Left renal pelvis (tissue), 4 donors: ENCODE results near the gene CNTRL. TPM values are rescaled to one million over a fixed set of nuclear protein-coding genes. Genes with fewer than 3 reads are reported as not detected.
"Not testable (repeated sequence)": the region's sequence is repeated elsewhere in the genome, so short reads cannot be mapped to it uniquely, and the experiment has no call there.

ENCODE experiments used
- DNase-seq, 4 donors: peaks; one replicate each; pipeline ENCODE4 v3.0.0-alpha.2; 2013; ENCODE audit warnings: low read depth in 4 of 4, low spot score in 3 of 4
- polyA plus RNA-seq, 4 donors: library from polyadenylated mRNA; unstranded; fragments of 120-200 nt; gene quantifications; one replicate each; pipeline ENCODE4 v1.2.1, GENCODE V29; 2013; ENCODE audit not compliant: insufficient read length in 4 of 4

CNTRL gene
- polyA plus RNA-seq, 4 donors = 30.4 to 36.7 (median 32.7) TPM

DNA sequence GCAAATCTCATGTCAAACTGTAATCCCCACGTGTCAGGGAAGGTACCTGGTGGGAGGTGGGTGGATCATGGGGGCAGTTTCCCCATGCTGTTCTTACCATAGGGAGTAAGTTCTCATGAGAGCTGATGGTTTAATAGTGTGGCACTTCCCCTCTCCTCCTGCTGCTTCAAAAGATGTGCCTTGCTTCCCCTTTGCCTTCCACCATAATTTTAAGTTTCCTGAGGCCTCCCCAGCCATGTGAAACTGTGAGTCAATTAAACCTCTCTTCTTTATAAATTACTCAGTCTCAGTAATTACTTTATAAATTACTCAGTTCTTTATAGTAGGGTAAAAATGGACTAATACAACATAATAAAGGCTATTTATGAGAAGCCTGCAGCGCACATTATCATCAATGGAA, 7.1 kb upstream of the CNTRL start:
- DNase-seq = no peak

DNA sequence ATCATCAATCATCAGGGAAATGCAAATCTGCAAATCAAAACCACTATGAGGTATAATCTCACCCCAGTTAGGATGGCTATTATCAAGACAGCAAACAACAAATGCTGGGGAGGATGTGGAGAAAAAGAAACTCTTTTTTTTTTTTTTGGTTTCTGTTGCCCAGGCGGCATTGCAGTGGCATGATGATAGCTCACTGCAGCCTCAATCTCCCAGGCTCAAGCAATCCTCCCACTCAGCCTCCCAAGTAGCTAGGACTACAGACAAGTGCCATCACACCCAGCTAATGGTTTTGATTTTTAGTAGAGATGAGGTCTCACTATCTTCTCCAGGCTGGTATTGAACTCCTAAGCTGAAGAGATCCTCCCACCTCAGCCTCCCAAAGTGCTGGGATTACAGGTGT, 5.4 kb upstream of the CNTRL start:
- DNase-seq = no peak

DNA sequence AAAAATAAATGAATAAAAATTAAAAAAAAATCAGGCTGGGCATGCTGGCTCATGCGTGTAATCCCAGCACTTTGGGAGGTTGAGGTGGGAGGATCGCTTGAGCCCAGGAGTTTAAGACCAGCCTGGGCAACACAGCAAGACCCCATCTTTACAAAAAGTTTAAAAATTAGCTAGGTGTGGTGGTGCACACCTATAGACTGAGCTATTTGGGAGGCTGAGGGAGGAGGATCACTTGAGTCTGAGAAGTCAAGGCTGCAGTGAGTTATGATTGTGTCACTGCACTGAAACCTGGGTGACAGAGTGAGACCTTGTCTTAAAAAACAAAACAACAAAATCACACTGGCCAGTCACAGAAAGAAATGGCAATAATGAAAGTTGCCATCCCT, 3.4 kb upstream of the CNTRL start:
- DNase-seq = no peak

DNA sequence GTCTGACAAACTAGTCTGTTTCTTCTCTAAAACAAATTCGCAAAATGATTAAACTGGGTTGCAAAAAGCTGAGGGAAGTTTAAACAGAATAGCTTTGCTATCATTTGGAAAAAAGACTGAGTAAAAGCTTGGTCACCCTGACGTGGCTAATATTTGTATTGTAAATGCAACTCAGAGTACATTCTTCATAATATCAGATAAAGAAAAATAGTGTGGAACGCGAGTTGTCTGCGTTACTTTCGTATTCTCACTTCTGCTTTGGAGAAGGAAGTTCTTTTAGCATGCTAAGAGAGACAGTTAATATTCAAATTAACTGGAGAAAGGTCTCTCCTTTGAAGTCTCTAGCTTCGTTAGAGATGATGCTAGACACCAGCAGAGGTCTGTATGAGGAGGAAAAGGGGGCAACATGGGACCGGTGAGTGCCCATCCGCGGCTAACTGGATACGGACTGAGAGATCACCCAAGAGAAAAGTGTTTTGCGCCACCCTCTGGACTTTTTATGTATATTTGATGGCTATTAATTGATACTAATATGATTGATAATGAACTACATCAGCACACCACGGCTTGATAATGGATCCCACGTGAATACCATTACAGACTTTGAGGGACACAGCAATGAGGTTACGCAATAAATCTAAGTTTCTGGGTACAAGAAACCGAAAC, 2.9 kb upstream of the CNTRL start:
- DNase-seq = no peak

DNA sequence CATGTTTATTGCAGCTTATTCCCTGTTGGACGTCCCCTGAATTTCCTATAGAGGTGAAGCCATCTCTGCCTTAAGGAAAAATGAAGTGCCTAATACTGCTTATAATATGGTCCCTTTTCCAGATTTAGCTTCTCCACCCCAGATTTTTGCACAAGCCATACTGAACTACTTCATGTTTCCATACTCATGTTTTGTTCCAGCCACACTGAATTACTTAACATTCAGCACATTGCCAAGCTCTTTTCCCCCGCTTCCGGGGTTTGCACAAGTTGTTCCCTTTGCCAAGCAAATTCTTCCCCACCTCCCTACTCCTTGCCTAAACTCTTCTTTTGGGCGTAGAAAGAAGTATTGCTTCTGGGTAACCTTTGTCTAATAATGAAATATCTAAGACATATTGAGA, 1.7 kb upstream of the CNTRL start:
- no peak for DNase-seq

DNA sequence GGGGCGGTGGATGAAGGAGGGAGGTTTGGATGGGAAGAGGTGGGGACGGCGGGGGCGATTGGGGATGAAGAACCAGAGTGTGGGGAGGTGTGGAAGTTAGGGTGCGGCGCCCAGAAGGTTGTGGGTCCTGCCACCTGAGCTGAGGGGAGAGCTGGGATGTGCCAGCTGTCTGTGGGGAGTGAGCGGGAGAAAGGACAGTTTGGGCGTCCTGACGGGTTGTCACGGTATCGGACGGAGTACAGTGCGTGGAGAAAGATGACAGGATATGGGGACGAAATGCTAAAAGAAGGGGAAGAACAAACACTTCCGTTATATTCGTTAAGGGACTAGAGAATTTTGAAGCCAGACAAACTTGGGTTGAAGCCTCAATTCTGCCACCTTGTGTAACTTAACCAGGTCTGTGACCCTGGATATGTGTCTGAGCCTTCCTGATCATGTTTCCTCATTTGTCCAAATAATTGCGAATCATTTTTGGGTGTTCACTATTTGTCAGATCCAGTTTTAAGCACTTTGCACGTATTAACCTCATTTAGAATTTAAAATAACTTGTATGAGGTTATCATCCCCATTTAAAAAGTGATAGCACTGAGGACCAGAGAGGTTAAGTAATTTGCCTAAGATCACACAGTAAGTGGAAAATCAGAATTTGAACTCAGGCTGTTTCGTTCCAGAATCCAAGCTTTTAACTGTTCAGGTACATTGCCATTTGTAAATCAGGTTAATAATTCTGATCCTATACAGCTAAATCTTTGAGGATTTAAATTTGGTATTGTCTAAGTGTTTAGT, 689 bp downstream of the CNTRL start:
- DNase-seq = no peak

DNA sequence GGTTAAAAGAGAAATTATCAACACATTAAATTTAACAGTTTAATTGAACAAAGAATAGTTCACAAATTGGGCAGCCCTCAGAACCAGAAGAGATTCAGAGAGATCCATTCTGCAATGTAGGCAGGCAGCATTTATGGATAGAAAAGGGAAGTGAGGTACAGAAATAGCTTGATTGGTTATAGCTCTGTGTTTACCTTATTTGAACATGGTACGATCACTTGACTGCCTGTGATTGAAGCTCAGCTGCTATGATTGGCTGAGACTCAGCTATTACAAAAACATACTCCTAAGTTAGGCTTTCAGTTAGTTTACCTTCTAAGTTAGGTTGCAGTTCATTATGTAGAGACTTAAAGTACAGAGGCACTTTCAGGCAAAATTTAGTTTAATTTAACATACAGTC, 7.3 kb downstream of the CNTRL start:
- no peak for DNase-seq

DNA sequence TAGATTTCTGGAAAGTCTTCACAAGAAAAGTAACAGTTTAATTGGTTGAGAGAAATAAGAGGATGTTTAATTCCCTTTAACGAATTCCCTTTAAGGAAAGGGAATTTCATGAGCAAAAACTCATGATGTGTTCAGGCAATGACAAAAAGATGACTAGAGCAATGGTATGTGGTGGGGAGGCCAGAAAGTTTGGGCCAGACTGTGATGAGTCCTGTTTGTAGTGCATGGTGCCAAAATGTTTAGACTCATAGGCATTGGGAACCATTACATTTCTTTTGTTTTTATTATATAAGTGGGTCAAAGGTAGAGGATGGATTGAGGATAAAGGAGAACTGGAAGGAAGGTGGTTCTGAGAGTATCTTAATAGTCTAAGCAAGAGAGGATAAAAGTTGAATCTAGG, 10.9 kb downstream of the CNTRL start:
- no peak for DNase-seq

DNA sequence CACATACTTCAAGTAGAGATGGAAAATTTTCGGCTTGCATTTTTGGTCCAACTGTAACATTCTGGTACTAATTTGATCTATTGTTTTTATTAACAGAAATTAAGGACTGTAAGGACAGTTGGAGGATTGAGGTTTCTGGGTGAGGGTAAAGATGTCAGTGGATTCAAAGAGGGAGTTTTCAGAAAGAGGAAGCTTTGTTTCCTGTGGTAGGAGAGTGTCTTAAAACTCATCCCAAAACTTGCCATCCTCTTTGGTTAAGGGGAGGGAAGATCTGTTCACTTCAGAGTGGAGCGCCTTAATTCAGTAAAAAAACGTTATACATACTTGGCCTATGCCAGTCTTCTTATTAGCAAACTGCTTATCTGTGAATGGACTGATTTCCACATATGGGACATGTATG, 13.8 kb downstream of the CNTRL start:
- DNase-seq = no peak

DNA sequence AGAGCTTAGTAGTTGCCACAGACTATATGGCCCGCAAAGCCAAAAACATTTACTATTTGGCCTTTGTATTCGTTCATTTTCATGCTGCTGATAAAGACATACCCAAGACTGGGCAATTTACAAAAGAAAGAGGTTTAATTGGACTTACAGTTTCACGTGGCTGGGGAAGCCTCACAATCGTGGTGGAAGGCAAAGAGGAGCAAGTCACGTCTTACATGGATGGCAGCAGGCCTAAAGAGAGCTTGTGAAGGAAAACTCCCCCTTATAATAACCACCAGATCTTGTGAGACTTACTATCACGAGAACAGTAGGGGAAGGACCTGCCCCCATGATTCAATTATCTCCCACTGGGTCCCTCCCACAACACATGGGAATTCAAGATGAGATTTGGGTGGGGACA, 16.0 kb downstream of the CNTRL start:
- DNase-seq = not testable (repeated sequence)

DNA sequence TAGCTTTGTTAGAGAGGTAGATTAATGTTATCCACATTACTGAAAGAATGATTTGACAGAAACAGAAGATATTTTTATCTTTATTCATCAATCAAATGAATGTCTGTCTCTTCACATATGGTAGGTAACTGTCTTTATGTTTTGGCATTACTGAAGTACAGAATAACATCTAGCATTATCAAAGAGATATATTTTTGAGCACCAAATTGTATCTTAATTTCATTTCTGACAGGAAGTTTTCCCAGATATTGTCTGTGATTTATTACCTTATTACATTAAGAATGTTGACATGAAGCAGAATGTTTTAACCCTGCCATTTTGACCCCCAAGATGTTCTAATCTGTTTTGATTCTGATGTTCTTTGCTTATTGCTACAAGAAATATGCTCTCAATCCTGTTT, 20.3 kb downstream of the CNTRL start:
- DNase-seq = no peak

DNA sequence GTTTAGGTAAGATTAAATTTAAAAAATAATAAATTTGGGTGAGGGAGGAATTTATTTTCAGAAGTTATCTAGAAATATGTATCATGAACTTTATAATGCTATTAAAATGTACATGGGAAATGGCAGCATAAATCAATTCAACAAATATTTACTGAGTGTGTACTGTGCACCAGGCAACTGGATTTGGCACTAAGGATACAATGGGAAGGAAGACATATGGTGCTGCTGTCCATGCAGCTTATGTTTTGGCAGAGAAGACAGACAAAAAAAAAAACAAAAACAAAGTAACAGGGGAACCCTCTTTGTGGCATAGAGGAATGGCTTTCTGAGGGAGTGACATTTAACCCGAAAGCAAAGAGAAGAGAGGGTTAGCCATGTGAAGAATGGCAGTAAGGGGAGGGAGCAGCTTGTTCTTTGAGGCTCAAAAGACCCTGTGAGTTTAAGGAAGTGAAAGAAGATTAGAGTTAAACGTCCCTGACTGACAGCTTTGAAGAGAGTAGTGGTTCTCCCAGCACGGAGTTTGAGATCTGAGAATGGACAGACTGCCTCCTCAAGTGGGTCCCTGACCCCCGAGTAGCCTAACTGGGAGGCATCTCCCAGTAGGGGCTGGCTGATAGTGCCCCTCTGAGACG, 23.9 kb downstream of the CNTRL start:
- no peak for DNase-seq

DNA sequence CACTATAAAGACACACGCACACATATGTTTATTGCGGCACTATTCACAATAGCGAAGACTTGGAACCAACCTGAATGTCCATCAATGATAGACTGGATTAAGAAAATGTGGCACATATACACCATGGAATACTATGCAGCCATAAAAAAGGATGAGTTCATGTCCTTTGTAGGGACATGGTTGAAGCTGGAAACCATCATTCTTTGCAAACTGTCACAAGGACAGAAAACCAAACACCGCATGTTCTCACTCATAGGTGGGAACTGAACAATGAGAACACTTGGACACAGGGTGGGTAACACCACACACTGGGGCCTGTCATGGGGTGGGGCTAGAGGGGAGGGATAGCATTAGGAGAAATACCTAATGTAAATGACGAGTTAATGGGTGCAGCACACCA, 29.3 kb downstream of the CNTRL start:
- DNase-seq = not testable (repeated sequence)

DNA sequence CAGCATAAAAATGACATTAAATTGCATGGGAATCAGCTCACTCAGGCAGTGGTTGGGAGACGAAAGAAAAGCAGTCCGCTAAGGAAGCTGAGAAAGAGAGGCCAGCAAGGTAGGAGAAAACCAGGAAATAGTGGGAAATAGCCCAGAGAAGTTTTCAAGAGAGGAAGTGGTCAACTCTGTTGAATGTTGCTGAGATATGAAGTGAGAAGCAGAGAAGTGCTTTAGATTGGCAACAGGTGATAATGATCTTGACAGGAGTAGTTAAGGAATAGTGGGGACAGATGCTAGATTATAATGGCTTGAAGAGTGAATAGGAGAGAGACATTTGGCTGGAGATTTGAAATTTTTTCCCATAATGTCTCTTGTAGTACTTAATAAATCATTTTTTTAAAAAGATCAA, 30.8 kb downstream of the CNTRL start:
- no peak for DNase-seq

DNA sequence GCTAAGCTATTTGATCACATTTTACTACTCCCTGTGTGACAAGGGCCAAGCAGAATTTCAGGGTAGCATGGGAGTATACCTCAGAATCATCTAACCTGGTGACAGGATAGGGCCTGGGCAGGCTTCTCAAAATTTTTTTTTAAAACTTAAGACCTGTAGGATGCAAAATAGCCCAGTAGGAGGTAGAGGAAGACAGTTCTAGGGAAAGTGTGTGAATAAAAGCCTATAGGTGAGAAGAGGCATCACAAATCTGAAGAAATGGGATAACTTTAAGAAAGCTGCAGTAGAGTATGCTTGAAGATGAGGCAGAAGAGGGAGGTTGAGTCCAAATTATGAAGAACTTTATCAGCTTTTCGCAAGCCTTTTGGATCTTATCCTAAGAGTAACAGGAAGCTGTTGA, 32.3 kb downstream of the CNTRL start:
- DNase-seq = no peak

DNA sequence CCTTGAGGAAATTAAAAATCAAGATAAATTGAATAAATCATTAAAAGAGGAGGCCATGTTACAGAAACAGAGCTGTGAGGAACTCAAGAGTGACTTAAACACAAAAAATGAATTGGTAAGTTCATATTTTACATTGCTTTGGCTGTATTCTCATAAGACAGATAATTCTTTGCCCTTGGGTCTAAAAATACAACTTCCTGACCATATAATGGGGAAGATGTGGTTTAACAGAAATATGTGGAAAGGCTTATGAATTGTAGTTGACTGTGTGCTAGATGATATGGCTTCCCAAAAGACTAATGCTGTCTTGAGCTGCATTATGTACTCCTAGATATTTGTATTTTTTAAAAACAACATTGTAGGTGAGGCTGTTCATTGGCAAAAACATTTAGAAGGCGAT, 33.1 kb downstream of the CNTRL start:
- no peak for DNase-seq

DNA sequence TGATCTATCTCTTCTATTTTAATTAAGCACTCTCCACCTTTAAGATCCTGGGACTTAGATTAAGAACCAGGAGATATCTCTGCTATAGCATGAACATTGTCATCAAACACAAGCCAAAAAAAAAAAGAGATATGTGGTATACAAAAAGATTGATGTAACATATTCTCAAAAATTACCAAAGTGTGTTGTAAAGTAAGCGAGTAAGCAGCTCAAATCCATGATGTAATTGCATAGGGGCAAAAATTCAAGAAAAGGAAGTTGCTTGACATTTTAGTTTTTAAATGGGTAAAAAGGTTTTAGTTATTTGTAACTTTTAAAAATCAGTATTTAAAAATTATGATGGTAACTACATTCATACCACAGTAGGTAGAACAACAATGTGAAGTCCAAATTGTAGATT, 40.7 kb downstream of the CNTRL start:
- no peak for DNase-seq

DNA sequence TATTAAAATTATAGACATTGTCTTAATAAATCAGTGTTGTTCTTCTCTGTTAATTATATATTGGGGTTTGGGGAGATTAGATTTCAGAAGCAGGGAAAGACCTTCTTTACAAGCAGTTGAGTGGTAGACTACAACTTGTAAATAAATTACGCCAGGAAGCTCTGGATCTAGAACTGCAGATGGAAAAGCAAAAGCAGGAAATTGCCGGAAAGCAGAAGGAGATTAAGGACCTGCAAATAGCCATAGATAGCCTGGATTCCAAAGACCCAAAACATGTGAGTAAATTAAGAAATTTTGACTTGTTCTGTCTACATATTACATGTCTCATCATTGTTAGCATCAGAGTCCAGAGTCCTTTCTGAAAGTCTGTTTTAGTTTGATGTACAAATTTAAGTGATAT, 43.5 kb downstream of the CNTRL start:
- DNase-seq = no peak

DNA sequence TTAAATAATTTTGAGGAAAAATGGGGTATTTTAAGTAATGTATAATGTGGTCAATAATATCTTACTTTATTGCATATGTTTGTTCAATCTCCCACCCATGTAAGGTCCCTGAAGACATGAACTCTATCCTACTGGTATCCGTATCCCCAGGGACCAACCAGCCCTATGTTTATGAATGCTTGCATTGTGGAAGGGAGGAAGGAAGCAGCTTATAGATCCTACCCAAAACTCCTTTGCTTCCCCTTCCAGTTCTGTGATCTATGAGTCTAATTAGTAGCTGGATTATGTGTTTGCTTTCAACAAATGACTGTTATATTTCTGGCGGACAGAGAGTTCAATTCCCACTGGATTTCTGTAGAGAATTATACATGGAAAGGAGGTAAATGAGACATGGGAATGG, 45.6 kb downstream of the CNTRL start:
- DNase-seq = no peak

DNA sequence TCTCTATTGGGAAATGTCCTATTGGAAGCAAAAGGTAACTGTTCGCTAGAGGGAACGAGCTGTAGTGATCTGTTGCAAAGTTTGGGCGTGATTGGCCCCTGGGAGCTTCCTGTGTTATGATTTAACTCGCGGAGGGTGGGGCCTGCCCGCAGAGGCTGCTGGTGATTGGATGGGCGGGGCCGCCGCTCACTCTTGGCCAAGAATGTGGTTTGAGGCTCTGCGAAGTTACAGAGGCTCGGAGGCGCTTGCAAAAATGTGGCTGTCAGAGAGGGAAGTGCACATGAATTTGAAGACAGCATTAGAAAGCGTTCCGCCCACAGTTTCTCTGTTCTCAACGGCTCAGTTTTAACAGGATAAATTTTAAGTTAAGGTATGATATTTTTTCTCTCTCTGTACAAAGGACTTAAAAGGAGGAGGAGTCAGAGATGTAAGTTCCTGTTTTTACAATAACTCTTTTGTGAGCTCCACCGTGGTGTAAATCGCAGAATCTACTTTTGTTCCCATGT, 46.9 kb downstream of the CNTRL start:
- DNase-seq = peak; percentile 80 to 89 (median 86)

DNA sequence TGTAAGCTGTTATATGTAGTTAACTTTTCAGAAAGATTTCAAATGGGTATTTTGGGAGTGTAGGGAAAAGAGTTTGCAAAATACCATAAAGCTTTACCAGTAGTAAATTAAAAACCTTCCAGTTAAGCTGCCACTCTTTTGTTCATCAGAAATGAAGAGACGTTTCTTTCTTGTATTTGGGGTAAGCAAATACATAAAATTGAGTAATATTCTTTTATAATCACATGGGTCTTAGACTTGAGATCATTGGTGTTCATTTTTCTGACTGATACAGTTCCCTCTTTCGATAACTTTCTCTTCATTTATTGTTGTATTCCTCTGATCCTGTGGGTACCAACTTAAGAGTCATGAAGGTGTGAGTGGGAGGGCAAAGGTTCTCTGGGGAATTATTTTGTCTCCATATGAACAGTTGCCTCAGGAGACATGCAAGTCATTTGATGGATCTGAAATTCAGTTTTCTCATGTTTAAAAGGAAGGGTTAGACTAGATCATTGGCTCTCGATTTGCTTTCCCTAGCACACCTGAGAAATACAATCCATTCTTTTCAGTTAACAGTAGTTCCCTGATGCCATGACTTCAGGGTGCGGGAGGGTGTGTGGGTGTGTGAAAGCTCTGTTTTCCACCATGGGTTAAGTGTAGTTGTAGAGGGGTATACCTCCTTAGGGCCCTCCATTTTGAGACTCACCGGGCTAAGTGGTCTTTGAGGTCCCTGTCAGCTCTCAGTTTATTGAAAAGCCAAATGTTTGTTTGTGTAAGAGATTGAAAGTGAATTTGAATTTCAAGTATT, 47.7 kb downstream of the CNTRL start:
- no peak for DNase-seq
